DOHH2 (cell line): ENCODE results near the gene LHFPL4.

Source experiments
- H3F3A ChIP-seq: fragments of 200-600 bp; sonication (generic), shearing (Covaris generic); 2 replicates; pipeline ENCODE4 v1.6.0; 2016; ENCODE audit warnings: antibody characterized with exemption, mild to moderate bottlenecking; ENCODE audit not compliant: control insufficient read depth, insufficient read depth
- H3K27ac ChIP-seq: fragments of 200-600 bp; sonication (generic); 2 replicates; pipeline ENCODE4 v1.5.1; 2014; ENCODE audit warnings: low read depth, mild to moderate bottlenecking, low read length, moderate library complexity
- H3K27me3 ChIP-seq: fragments of 200-600 bp; sonication (generic); 2 replicates; pipeline ENCODE4 v1.6.1; 2014; ENCODE audit warnings: mild to moderate bottlenecking, low read length, mixed read lengths; ENCODE audit not compliant: control insufficient read depth
- H3K36me3 ChIP-seq: fragments of 200-600 bp; sonication (generic); 2 replicates; pipeline ENCODE4 v1.6.1; 2014; ENCODE audit warnings: mild to moderate bottlenecking, low read length, moderate library complexity, mixed read lengths; ENCODE audit not compliant: control insufficient read depth
- H3K4me1 ChIP-seq: fragments of 200-600 bp; sonication (generic); 2 replicates; pipeline ENCODE4 v1.6.1; 2014; ENCODE audit warnings: mild to moderate bottlenecking, low read length, mixed read lengths; ENCODE audit not compliant: control insufficient read depth
- H3K4me2 ChIP-seq: fragments of 200-600 bp; sonication (generic); 2 replicates; pipeline ENCODE4 v1.6.0; 2014; ENCODE audit warnings: mild to moderate bottlenecking, low read length, moderate library complexity
- H3K4me3 ChIP-seq: fragments of 200-600 bp; sonication (generic); 2 replicates; pipeline ENCODE4 v1.5.1; 2014; ENCODE audit warnings: mild to moderate bottlenecking, low read length, mixed read lengths
- H3K79me2 ChIP-seq: fragments of 200-600 bp; sonication (generic); 2 replicates; pipeline ENCODE4 v1.6.1; 2014; ENCODE audit warnings: mild to moderate bottlenecking, low read length, mixed read lengths; ENCODE audit not compliant: control insufficient read depth
- H3K9me2 ChIP-seq: fragments of 200-600 bp; sonication (generic); replicated peaks from 2 replicates; pipeline ENCODE4 v1.6.1; 2014; ENCODE audit warnings: mild to moderate bottlenecking, low read length, mixed read lengths; ENCODE audit not compliant: control insufficient read depth
- H3K9me3 ChIP-seq: fragments of 200-600 bp; sonication (generic); 2 replicates; pipeline ENCODE4 v1.6.1; 2014; ENCODE audit warnings: antibody characterized with exemption, low read length, mixed read lengths; ENCODE audit not compliant: control insufficient read depth, insufficient read depth
- H4K20me1 ChIP-seq: fragments of 200-600 bp; sonication (generic); 2 replicates; pipeline ENCODE4 v1.6.0; 2014; ENCODE audit warnings: low read depth, mild to moderate bottlenecking, antibody characterized with exemption, low read length, moderate library complexity; ENCODE audit not compliant: control insufficient read depth, insufficient read depth
- CTCF ChIP-seq: fragments of 200-600 bp; sonication (generic); IDR thresholded peaks from one replicate; pipeline ENCODE4 v1.5.1; 2014; ENCODE audit warnings: antibody characterized with exemption, mild to moderate bottlenecking, low read depth, low read length; ENCODE audit not compliant: poor library complexity, severe bottlenecking
- EZH2phosphoT487 ChIP-seq: fragments of 200-600 bp; sonication (generic); IDR thresholded peaks from 2 replicates; pipeline ENCODE4 v1.6.1; 2017; ENCODE audit warnings: borderline replicate concordance, mild to moderate bottlenecking, antibody characterized with exemption, low read length, moderate library complexity, mixed read lengths

The LHFPL4 gene

GRCh38 chr3:9583792-9584191 lies 30.2 kb upstream of the LHFPL4 start:
- H3K9me2 ChIP-seq, result no peaks in the 10 kb centered on the region
- H3K79me2 ChIP-seq, result no peaks in the 10 kb centered on the region
- H4K20me1 ChIP-seq, result no peaks in the 10 kb centered on the region
- no peaks in the 10 kb centered on the region for H3K36me3 ChIP-seq
- TF ChIP-seq CTCF, result no peak
- TF ChIP-seq EZH2phosphoT487, result no peak
- H3K27me3 ChIP-seq, result no peaks in the 10 kb centered on the region
- no peaks in the 10 kb centered on the region for H3K4me1 ChIP-seq
- H3F3A ChIP-seq, result no peaks in the 10 kb centered on the region
- no peaks in the 10 kb centered on the region for H3K9me3 ChIP-seq
- no peak overlapping the region for H3K27ac ChIP-seq
- H3K4me2 ChIP-seq, result no peak overlapping the region
- H3K4me3 ChIP-seq, result no peak overlapping the region

- TF ChIP-seq CTCF, result no peak
- no peak for TF ChIP-seq EZH2phosphoT487
Observed at GRCh38 chr3:9583371-9583770, 29.7 kb upstream of the LHFPL4 start.

GRCh38 chr3:9582332-9582731 lies 28.7 kb upstream of the LHFPL4 start:
- Histone ChIP-seq H3K4me3 (no peak overlapping the region), H3K27ac (no peak overlapping the region), H3K36me3 (no peaks in the 10 kb centered on the region), H3K9me2 (no peaks in the 10 kb centered on the region), H3K79me2 (no peaks in the 10 kb centered on the region), H4K20me1 (no peaks in the 10 kb centered on the region), H3K4me1 (no peaks in the 10 kb centered on the region), H3K27me3 (no peaks in the 10 kb centered on the region), H3K9me3 (no peaks in the 10 kb centered on the region), H3F3A (no peaks in the 10 kb centered on the region), H3K4me2 (no peak overlapping the region)
- TF ChIP-seq CTCF (no peak), EZH2phosphoT487 (no peak)

More at GRCh38 chr3:9583371-9583770, 29.7 kb upstream of the LHFPL4 start:
- H3K4me3 ChIP-seq, result no peak overlapping the region
- no peaks in the 10 kb centered on the region for H3K9me3 ChIP-seq
- H3K36me3 ChIP-seq, result no peaks in the 10 kb centered on the region
- no peaks in the 10 kb centered on the region for H3K79me2 ChIP-seq
- H3K27me3 ChIP-seq, result no peaks in the 10 kb centered on the region
- H3K27ac ChIP-seq, result no peak overlapping the region
- H3K4me2 ChIP-seq, result no peak overlapping the region
- no peaks in the 10 kb centered on the region for H3K4me1 ChIP-seq
- H4K20me1 ChIP-seq, result no peaks in the 10 kb centered on the region
- H3F3A ChIP-seq, result no peaks in the 10 kb centered on the region
- H3K9me2 ChIP-seq, result no peaks in the 10 kb centered on the region

GRCh38 chr3:9581742-9582141 lies 28.1 kb upstream of the LHFPL4 start:
- Histone ChIP-seq H3K4me3 (no peak overlapping the region), H3K9me3 (no peaks in the 10 kb centered on the region), H3K36me3 (no peaks in the 10 kb centered on the region), H3K4me1 (no peaks in the 10 kb centered on the region), H3K27ac (no peak overlapping the region), H3K4me2 (no peak overlapping the region), H3F3A (no peaks in the 10 kb centered on the region), H3K79me2 (no peaks in the 10 kb centered on the region), H4K20me1 (no peaks in the 10 kb centered on the region), H3K9me2 (no peaks in the 10 kb centered on the region), H3K27me3 (no peaks in the 10 kb centered on the region)
- TF ChIP-seq EZH2phosphoT487 (no peak), CTCF (no peak)
